ENCODE measurements around the gene ZNF785.
A peak's percentile ranks its signal among the peaks of the same experiment; 100 is the strongest.

ZNF785 gene

DNA sequence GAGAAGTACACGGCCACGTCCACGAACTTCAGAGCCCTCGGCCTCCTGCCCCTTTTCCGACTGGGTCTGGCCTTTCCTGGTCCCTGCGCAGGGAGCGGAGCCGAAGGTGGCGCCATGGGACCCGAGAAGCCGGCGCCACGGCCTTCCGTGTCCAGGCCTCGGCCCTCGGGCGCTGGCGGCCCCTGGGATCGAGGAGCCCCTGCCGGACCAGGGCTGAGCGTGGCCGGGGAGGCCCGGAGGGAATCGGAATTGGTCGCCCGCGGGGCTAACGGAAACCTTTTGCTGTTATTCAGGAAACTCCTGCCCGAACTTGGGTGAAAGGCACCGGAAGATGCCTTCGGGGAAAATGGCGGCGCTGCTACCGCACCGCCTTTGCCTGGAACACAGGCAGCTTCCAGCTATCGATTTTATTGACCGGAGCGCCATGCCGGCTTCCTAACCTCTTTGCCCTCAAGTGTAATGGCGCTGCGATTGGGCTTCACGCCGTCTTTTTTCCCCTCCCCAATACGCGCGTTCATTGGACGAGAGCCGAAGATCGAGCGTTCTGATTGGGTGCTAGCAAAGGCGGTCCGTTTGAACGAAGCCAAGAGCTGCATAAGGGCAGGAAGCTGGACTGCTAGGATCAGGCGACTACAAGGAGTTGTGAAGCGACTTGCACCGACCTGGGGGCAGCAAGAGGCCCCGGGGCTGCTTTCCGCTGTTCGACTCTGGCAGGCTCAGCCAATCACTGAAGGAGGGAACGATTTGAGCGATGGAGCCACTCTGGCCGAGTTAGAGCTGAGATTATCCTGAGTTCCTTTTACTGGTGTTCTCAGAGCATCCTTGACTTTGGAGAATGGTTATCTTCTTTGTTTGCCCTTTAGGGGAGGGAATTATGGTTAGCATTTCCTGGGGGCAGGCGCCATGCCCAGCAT lies 24.7 kb upstream of the ZNF785 start, which contains the start of gene ZNF689:
Gene ZNF689 (minus strand): TSS at position 464 of the 914 bp plus-strand sequence. CDS start 348 bp downstream, at position 116.
- TF ChIP-seq, protein P1, sequence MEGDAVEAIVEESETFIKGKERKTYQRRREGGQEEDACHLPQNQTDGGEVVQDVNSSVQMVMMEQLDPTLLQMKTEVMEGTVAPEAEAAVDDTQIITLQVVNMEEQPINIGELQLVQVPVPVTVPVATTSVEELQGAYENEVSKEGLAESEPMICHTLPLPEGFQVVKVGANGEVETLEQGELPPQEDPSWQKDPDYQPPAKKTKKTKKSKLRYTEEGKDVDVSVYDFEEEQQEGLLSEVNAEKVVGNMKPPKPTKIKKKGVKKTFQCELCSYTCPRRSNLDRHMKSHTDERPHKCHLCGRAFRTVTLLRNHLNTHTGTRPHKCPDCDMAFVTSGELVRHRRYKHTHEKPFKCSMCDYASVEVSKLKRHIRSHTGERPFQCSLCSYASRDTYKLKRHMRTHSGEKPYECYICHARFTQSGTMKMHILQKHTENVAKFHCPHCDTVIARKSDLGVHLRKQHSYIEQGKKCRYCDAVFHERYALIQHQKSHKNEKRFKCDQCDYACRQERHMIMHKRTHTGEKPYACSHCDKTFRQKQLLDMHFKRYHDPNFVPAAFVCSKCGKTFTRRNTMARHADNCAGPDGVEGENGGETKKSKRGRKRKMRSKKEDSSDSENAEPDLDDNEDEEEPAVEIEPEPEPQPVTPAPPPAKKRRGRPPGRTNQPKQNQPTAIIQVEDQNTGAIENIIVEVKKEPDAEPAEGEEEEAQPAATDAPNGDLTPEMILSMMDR (conservative IDR thresholded peaks at IDR 0.05; ENCODE audit: low read depth, low read length), result no peak
- peak; percentile 90 for DNase-seq (ENCODE audit: low read depth)

DNA sequence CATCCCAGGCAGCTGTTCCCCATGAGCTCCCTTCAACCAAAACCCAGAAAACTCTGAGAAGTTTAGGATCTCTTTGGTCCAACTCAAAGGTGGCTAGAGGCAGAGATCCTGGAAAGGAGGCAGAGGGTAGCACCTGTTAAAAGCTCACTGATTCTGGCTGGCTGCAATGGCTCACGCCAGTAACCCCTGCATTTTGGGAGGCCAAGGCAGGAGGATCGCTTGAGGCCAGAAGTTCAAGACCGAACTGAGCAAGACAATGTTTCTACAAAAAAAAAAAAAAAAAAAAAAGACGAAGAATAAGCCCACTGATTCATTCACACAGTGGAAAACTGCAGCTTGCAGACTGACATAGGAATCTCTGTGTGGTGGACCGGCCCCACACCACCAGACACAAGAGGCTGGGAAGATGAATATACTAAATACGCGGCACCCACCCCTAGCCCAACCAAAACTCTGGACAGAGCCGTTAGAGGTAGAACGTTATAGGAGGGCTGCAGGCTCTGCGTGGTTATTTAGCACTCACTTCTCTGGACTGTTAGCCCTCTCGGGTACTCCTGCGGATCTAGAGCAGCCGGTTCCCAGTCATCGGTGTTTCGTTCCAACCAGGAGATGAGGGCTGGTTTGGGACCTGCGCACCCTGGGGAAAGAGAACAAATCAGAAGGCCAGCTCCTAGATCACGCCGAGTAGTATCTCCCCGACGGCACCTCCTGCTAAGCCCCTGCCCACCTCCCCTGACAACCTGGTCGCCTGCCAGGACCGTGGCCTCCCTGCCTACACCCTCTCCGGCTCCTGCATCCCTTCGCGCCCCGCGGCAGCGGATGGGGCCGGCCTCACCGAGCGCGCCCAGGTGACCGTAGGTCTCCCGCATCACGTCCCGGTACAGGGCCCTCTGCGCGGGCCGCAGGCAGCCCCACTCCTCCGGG lies 23.8 kb upstream of the ZNF785 start:
- DNase-seq (ENCODE audit: low read depth), result peak; percentile 30
- TF ChIP-seq, protein P1 (conservative IDR thresholded peaks at IDR 0.05; ENCODE audit: low read depth, low read length), result no peak
- H3K4me3 ChIP-seq (ENCODE audit: low read length), result peak overlapping the region; percentile 95

More for the DNA sequence above, 24.7 kb upstream of the ZNF785 start, which contains the start of gene ZNF689:
- H3K4me3 ChIP-seq (ENCODE audit: low read length), result peak within 1 kb of the TSS; percentile 95

DNA sequence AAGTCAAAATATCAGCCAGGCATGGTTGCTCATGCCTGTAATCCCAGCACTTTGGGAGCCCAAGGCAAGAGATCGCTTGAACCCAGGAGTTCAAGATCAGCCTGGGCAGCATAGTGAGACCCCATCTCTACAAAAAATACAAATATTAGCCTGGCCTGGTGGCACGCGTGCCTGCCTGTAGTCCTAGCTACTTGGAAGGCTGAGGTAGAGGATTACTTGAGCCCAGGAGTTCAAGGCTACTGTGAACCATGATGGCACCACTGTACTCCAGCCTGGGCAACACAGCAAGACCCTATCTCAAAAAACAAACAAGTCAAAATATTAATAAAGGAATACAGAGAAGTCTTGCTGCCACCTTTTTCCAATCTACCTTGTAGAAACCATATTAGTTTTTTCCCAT lies 20.5 kb upstream of the ZNF785 start:
- TF ChIP-seq, protein P1 (conservative IDR thresholded peaks at IDR 0.05; ENCODE audit: low read depth, low read length), result no peak
- no peak for DNase-seq (ENCODE audit: low read depth)
- H3K4me3 ChIP-seq (ENCODE audit: low read length), result no peak overlapping the region

DNA sequence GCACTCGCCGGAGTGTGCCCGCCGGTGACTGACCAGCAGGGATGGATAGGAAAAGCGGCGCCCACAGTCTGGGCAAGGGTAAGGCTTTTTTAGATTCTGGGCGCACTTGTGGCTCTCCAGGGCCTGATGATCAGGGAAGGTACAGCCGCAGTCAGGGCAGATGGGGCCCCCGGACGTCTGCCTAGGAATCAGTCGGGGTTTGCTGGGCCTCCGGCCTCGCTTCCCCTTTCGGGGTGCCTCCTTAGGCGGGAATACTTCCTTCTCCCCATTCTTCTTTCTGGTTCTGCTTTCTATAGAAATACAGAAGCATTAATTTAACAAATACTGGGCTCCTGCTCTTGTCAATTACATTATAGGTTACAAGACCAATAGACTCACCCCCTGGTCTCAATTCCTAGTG lies 19.7 kb upstream of the ZNF785 start:
- TF ChIP-seq, protein P1 (conservative IDR thresholded peaks at IDR 0.05; ENCODE audit: low read depth, low read length), result no peak
- H3K4me3 ChIP-seq (ENCODE audit: low read length), result no peak overlapping the region
- DNase-seq (ENCODE audit: low read depth), result no peak

DNA sequence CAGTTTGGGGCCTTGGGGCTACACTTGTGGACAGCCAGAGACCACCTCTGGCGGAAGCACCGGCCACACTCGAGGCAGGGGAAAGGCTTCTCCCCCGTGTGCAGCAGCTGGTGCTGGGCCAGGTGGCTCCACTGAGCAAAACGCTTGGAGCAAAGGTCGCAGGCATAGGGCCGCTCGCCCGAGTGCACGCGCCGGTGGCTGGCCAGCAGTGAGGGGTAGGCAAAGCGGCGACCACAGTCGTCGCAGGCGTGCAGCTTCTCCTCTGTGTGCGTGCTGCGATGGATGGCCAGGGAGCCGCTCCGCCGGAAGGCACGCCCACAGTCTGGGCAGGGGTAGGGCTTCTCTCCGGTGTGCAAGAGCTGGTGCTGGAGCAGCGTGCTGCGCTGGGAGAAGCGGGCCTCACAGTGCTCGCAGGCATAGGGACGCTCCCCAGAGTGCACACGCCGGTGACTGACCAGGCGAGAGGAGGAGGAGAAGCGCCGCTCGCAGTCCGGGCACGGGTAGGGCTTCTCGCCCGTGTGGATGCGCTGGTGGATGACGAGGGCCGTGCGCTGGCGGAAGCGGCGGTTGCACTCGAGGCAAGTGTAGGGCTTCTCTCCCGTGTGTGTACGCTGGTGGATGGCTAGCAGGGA lies 18.9 kb upstream of the ZNF785 start:
- no peak for DNase-seq (ENCODE audit: low read depth)
- no peak overlapping the region for H3K4me3 ChIP-seq (ENCODE audit: low read length)
- TF ChIP-seq, protein P1 (conservative IDR thresholded peaks at IDR 0.05; ENCODE audit: low read depth, low read length), result no peak

DNA sequence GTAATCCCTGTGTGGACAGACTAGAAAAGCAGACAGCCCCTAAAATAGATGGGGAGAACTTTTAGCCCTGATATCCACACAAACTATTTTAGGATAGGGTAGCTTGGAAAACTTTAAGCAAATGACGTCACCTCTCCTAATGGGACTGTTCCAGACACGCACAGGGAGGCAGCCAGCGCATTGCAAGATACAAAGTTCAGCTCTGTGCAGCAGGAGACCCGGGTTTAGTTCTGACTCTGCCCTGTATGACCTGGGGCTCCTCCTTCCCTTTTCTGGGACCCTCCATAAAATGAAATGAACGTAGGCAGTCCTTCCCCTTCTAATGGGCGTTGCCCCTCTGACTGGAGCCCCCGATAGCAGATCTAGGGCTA lies 18.4 kb upstream of the ZNF785 start:
- H3K4me3 ChIP-seq (ENCODE audit: low read length), result no peak overlapping the region
- TF ChIP-seq, protein P1 (conservative IDR thresholded peaks at IDR 0.05; ENCODE audit: low read depth, low read length), result no peak
- no peak for DNase-seq (ENCODE audit: low read depth)

Measured in retinal pigment epithelial cell (primary cell).